ENCODE data around the gene GALR3. TPM values are rescaled to one million over a fixed set of nuclear protein-coding genes. Genes with fewer than 3 reads are reported as not detected.
A peak's percentile ranks its signal among the peaks of the same experiment; 100 is the strongest.
"Not testable (repeated sequence)": the region's sequence is repeated elsewhere in the genome, so short reads cannot be mapped to it uniquely, and the experiment has no call there.

The GALR3 gene
- under 1 TPM in 1 of 4 donors, not detected in 3; 0.04 TPM for polyA plus RNA-seq (ENCODE audit: insufficient read length in 4 of 4)

DNA sequence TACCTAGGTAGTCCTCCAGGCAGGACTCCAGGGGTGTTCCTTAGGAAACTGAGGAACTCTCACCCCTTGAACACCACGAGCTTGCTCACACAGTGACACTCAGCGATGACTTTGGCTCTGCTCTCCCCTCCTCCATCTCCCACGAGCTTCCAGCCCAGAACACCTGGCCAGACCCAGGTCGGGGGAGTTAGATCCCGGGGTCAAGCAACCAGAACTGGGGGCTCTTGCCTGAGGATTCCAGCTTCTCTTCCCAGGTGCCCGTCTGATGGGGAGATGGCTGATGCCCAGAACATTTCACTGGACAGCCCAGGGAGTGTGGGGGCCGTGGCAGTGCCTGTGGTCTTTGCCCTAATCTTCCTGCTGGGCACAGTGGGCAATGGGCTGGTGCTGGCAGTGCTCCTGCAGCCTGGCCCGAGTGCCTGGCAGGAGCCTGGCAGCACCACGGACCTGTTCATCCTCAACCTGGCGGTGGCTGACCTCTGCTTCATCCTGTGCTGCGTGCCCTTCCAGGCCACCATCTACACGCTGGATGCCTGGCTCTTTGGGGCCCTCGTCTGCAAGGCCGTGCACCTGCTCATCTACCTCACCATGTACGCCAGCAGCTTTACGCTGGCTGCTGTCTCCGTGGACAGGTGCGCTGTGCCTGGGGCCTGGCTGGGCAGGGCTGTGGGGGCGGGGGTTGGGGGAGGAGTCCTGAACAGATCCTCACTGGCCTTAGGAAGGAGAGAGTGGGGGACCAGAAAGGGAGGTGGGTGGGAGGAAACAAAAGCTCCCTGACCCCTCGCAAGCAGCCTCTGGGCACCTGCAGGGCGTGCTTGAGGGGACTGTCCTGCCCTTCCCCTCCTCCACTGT is at the start of gene GALR3:
Gene GALR3, plus strand, starts transcription at position 249 of the 852 bp plus-strand sequence. Its CDS starts 25 bp downstream, at position 274.
- DNase-seq (ENCODE audit: low read depth in 4 of 4, low spot score in 3 of 4) = no peak

GRCh38 chr22:37774728-37775127 is 48.5 kb upstream of the GALR3 start:
- no peak for DNase-seq (ENCODE audit: low read depth in 4 of 4, low spot score in 3 of 4)

DNA sequence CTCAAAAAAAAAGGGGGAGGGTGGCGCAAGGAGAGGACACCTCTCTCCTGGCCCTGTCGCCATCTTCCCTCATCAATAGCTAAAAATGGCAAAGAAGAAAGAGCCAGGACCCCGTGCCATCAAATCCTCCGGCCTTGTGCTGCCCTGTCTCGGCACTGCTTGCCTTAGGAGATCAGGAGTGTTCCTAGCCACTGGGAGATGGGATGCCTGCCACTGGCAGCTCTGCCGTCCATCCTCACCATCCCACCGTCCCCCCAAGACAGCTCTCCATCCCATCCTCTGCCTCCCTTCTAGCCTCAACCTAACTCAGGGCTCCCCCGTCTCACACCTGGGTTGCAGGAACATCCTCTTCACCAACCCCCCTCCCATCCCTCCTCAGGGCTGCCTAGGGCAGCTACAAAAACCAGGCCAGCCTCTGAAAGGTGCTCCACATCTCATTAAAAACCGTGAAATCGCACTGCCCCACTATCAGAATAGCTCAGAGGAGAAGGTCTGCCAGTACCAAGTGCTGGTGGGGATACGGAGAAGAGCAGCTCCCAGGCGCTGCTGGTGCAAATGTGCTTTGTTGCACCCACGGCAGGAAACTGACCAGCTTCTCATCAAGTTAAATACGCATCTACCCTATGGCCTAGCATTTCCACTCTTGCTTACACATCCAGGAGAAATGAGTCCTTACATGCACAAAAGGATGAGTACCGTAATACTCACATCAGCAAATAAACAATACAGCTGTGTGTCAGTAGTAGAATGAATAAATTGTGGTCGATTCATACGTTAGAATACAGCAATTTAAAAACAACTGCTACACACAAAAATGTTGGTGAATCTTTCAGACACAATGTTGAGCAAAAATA is 47.2 kb upstream of the GALR3 start:
- DNase-seq (ENCODE audit: low read depth in 4 of 4, low spot score in 3 of 4) = no peak

DNA sequence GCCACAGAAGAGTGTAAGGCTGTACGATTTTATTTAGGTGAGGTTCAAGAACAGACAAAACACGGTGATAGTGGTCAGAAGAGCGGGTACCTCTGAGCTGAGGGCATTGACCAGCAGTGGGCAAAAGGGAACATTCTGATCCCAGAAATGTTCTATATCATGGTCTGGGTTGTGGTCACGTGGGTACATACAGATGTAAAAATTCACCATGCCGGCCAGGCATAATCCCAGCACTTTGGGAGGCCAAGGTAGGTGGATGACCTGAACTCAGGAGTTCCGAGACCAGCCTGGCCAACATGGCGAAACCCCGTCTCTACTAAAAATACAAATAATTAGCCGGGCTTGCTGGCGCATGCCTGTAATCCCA is 46.6 kb upstream of the GALR3 start:
- no peak for DNase-seq (ENCODE audit: low read depth in 4 of 4, low spot score in 3 of 4)

DNA sequence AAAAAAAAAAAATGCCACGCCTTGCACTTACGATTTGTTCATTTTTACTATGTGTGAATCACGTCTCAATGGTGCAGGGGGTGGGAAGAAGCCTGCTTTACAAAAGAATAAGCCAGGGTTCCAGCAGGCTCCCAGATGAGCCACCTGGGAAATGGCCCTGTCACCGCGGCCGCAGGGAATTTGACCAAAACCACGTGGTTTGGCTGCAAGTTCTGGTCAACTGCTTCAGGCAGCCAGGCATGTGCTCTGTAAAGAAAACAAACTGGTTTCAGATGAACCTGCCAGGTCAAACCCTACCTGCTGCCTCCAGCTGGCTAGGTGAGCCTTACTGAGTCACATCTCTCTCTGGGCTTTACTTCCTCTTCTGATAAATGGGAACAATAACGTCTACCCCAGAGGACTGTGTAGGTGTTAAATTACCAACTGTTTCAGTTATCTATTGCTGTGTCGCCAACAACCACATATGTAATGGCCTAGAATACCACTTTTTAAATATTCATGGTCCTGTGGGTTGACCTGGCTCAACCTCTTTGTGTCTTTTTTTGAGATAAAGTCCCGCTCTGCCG is 46.0 kb upstream of the GALR3 start:
- peak in 1 of 4 donors; percentile 40 for DNase-seq (ENCODE audit: low read depth in 4 of 4, low spot score in 3 of 4)

GRCh38 chr22:37778370-37779009 is 44.7 kb upstream of the GALR3 start:
- DNase-seq (ENCODE audit: low read depth in 4 of 4, low spot score in 3 of 4) = no peak

GRCh38 chr22:37781434-37782059 is 41.6 kb upstream of the GALR3 start:
- no peak for DNase-seq (ENCODE audit: low read depth in 4 of 4, low spot score in 3 of 4)

GRCh38 chr22:37782340-37783168 is 40.6 kb upstream of the GALR3 start:
- DNase-seq (ENCODE audit: low read depth in 4 of 4, low spot score in 3 of 4) = no peak

- DNase-seq (ENCODE audit: low read depth in 4 of 4, low spot score in 3 of 4) = no peak
Observed at GRCh38 chr22:37784829-37785495, 38.2 kb upstream of the GALR3 start.

GRCh38 chr22:37790234-37790633 is 32.9 kb upstream of the GALR3 start:
- DNase-seq (ENCODE audit: low read depth in 4 of 4, low spot score in 3 of 4) = no peak

- DNase-seq (ENCODE audit: low read depth in 4 of 4, low spot score in 3 of 4) = no peak
Observed at GRCh38 chr22:37792494-37792893, 30.7 kb upstream of the GALR3 start.

DNA sequence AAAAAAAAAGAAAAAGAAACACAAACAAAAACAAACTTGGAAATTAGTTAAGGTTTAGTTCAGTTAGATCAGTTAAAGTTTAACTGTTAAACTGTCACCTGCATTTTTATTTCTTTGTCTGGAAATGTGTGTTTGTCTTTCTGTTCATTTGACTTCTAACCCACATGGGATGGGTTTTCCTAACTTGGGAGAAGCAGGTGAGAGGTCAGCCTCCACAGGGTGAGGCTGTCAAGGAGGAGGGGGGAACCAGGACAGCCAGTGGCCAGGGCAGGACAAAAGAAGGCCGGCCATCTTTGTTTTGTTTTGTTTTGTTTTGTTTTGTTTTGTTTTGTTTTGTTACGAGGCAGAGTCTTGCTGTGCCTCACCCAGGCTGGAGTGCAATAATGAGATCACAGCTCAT is 28.8 kb upstream of the GALR3 start:
- DNase-seq (ENCODE audit: low read depth in 4 of 4, low spot score in 3 of 4) = no peak

DNA sequence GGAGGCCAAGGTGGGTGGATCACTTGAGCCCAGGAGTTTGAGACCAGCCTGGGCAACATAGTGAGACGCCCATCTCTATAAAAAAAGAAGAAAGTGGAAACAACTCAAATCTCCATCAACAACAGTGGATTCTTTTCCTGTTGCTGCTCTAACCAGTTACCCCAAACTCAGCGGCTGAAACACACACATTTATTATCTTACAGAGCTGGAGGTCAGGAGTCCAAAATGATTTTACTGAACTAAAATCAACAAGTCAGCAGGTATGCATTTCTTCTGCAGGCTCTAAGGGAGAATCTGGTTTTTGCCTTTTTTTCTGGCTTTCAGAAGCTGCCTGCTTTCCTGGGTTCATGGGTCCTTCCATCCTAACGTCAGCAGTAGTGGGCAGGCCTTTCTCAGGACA is 27.1 kb upstream of the GALR3 start:
- no peak for DNase-seq (ENCODE audit: low read depth in 4 of 4, low spot score in 3 of 4)

- DNase-seq (ENCODE audit: low read depth in 4 of 4, low spot score in 3 of 4) = not testable (repeated sequence)
Observed at GRCh38 chr22:37797259-37797658, 25.9 kb upstream of the GALR3 start.

DNA sequence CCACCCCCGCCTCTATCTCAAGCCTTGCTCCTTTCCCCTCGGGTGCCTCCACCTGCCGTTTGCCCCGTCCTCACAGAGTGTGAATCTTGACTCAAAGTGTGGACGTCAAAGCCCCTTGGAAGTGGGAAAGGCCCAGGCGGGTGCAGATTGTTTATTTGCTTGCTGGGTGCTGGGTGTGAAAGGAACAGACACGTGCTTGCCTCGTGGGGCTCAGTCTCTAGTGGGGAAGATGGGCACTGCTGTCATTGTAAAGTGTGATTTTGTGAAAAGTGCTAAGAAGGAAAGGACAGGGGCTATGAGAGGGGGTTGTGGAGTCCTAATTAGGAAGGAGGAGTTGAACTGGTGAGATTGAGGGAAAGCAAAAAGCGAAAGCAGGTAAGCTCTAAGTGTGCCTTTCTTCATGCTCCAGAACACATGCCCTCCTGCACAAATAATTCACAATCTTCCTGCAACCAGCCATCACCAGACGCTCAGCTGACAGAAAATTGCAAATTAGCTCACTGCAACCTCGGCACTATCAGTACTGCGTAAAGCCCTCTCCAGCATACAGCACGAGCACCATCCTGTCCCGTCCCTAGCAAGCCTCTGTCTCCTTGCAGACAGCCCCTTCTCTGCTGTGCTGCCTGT is 25.2 kb upstream of the GALR3 start:
- no peak for DNase-seq (ENCODE audit: low read depth in 4 of 4, low spot score in 3 of 4)

- not testable (repeated sequence) for DNase-seq (ENCODE audit: low read depth in 4 of 4, low spot score in 3 of 4)
Observed at GRCh38 chr22:37799979-37800378, 23.2 kb upstream of the GALR3 start.

DNA sequence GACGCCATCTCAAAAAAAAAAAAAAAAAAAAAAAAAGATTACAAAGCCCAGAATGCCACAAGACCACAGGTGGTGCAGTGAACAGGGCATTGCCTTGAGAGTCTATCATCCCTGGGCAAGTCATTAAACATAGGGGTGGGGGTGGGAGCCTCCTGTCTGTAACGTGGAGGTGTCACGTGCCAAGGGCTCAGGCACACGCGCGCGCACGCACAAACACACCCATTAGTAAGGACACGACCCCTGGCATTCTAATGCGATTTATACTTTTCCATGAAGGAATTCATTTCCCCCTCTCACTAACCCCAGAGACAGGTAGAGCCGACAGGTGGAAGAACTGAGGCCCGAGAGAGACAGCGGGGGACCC is 21.3 kb upstream of the GALR3 start:
- no peak for DNase-seq (ENCODE audit: low read depth in 4 of 4, low spot score in 3 of 4)

Measured in right renal pelvis (tissue), 4 donors.